Nephron (organoid): ENCODE results near the gene PLXNA4.

ENCODE experiments used
- H3K27ac Mint-ChIP-seq, 3 experiments: 2 replicates each; pipeline ENCODE4 v1.8.0; 2020; ENCODE audit warnings: mixed read lengths in 3 of 3, mild to moderate bottlenecking in 2 of 3, moderate library complexity in 1 of 3
- H3K27me3 Mint-ChIP-seq: 2 replicates; pipeline ENCODE4 v1.8.0; 2021; ENCODE audit warnings: low read depth, mild to moderate bottlenecking, moderate library complexity, mixed read lengths
- H3K36me3 Mint-ChIP-seq: 2 replicates; pipeline ENCODE4 v1.8.0; 2020; ENCODE audit warnings: low read depth, mixed read lengths
- H3K4me1 Mint-ChIP-seq: 2 replicates; pipeline ENCODE4 v1.8.0; 2020; ENCODE audit warnings: mixed read lengths
- H3K4me3 Mint-ChIP-seq, 3 experiments: 2 replicates each; pipeline ENCODE4 v1.8.0; 2020; ENCODE audit warnings: mild to moderate bottlenecking in 3 of 3, mixed read lengths in 3 of 3, moderate library complexity in 2 of 3
- H3K9me3 Mint-ChIP-seq: 2 replicates; pipeline ENCODE4 v1.8.0; 2020; ENCODE audit warnings: mixed read lengths
- TF ChIP-seq, protein P1 (sequence below), 3 experiments: fragments of 200-600 bp; sonication (generic); IDR thresholded peaks; one replicate each; pipeline ENCODE4 v1.5.0; 2021; ENCODE audit warnings: antibody characterized with exemption in 3 of 3; ENCODE audit not compliant: unreplicated experiment in 3 of 3

Gene PLXNA4

DNA sequence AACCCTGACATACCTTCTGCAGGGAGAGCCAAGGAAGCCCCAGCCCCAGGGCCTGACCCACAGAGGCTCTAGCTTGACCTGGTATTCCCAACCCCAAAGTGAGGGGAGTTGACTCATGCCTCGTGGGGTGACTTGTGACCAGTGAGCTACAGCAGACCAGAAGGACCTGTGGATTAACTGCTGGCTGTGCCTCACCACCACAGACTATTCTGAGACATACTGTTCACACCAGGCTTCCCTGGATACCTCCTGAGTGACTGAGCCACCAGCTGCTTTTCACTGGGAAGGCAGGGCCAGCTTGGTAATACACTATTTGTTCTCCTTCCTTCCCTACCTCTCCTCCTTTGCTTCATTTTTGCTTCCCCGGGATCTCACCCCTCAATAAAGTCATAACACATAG lies 7.3 kb downstream of the PLXNA4 start:
- H3K27ac Mint-ChIP-seq, result no peak overlapping the region
- peaks cover 27% of the 10 kb centered on the region for H3K4me1 Mint-ChIP-seq
- no peak overlapping the region for H3K4me3 Mint-ChIP-seq
- peaks cover 2% of the 10 kb centered on the region for H3K9me3 Mint-ChIP-seq
- H3K27me3 Mint-ChIP-seq, result peaks cover 84% of the 10 kb centered on the region
- TF ChIP-seq, protein P1, sequence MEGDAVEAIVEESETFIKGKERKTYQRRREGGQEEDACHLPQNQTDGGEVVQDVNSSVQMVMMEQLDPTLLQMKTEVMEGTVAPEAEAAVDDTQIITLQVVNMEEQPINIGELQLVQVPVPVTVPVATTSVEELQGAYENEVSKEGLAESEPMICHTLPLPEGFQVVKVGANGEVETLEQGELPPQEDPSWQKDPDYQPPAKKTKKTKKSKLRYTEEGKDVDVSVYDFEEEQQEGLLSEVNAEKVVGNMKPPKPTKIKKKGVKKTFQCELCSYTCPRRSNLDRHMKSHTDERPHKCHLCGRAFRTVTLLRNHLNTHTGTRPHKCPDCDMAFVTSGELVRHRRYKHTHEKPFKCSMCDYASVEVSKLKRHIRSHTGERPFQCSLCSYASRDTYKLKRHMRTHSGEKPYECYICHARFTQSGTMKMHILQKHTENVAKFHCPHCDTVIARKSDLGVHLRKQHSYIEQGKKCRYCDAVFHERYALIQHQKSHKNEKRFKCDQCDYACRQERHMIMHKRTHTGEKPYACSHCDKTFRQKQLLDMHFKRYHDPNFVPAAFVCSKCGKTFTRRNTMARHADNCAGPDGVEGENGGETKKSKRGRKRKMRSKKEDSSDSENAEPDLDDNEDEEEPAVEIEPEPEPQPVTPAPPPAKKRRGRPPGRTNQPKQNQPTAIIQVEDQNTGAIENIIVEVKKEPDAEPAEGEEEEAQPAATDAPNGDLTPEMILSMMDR (IDR thresholded peaks at IDR 0.05; ENCODE audit: unreplicated experiment in 3 of 3), result no peak
- H3K36me3 Mint-ChIP-seq, result no peaks in the 10 kb centered on the region

DNA sequence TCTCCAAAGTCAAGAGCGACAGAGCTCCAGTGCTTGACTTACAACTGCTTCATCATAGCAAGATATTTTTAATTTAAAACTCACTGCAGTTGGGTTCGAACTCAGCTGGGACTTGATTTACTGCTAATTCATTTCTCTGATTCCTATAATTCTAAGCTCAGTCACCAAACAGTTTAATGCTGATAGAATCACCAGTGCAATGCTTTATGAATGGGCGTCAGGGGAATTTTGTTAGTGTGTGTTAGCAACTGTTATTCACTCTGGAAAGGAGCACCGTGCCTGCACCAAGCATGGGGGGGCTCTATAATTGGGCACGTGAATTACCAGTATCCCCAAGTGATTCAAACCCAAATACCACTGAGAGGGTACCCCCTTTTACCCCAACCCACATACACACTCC lies 10.4 kb downstream of the PLXNA4 start:
- Mint-ChIP-seq H3K27me3 (peaks cover 62% of the 10 kb centered on the region), H3K4me1 (peaks cover 9% of the 10 kb centered on the region), H3K27ac (no peak overlapping the region), H3K4me3 (no peak overlapping the region), H3K9me3 (peaks cover 2% of the 10 kb centered on the region), H3K36me3 (no peaks in the 10 kb centered on the region)
- TF ChIP-seq, protein P1 (IDR thresholded peaks at IDR 0.05; ENCODE audit: unreplicated experiment in 3 of 3), result no peak

DNA sequence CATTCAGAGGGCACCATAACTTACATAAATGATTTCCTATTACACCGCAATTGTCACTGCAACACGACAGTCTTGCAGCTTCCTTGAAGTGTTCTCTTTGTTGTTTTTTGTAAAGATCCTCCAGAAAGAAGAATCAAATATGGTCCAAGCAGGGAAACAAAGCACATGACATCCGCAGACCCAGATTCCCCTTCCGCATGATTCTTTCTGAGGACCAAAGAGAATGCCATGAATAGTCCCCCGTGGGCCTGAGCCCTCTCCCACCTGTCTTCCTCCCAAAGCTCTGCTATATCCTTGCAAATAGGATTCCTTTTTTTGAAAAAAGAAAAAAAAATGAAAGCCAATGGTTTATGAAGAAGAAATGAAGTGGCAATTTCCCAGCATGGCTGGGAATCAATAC lies 10.8 kb downstream of the PLXNA4 start:
- no peak overlapping the region for H3K4me3 Mint-ChIP-seq
- H3K27me3 Mint-ChIP-seq, result peaks cover 62% of the 10 kb centered on the region
- peaks cover 2% of the 10 kb centered on the region for H3K9me3 Mint-ChIP-seq
- TF ChIP-seq, protein P1 (IDR thresholded peaks at IDR 0.05; ENCODE audit: unreplicated experiment in 3 of 3), result no peak
- H3K27ac Mint-ChIP-seq, result no peak overlapping the region
- H3K36me3 Mint-ChIP-seq, result no peaks in the 10 kb centered on the region
- H3K4me1 Mint-ChIP-seq, result peaks cover 5% of the 10 kb centered on the region

DNA sequence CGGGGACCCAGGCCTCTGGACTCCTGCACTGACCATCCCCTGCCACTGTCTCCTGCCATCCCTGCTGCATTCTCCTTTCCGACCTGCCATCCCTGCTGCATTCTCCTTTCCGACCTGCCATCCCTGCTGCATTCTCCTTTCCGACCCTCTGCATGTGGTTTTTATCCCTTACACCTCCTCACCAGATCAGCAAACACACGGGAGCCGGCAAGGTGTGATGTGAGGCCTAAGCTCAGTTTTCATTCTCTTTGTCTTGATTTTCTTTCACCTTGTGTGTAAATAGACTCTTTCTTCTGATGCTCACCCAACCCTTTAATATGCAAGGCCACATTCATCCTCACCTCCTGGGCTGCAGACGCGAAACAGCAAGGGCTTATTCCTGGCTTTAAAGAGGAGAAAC lies 11.4 kb downstream of the PLXNA4 start:
- Mint-ChIP-seq H3K36me3 (no peaks in the 10 kb centered on the region), H3K4me1 (no peaks in the 10 kb centered on the region), H3K4me3 (no peak overlapping the region), H3K27ac (no peak overlapping the region), H3K9me3 (peaks cover 2% of the 10 kb centered on the region), H3K27me3 (peaks cover 62% of the 10 kb centered on the region)
- TF ChIP-seq, protein P1 (IDR thresholded peaks at IDR 0.05; ENCODE audit: unreplicated experiment in 3 of 3), result no peak

DNA sequence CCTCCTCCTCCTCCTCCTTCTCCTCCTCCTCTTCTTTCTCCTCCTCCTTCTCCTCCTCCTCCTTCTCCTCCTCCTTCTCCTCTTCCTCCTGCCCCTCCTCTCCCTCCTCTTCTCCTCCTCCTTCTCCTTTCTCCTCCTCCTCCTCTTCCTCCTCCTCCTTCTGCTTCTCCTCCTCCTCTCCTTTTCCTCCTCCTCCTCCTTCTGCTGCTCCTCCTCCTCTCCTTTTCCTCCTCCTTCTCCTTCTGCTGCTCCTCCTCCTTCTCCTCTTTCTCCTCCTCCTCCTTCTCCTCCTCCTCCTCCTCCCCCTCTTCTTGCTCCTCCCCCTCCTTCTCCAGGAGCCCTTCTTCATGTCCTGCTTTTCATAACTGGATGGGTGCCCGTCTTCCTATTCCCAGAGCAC lies 12.2 kb downstream of the PLXNA4 start:
- Mint-ChIP-seq H3K4me1 (no peaks in the 10 kb centered on the region), H3K4me3 (no peak overlapping the region), H3K27me3 (peaks cover 61% of the 10 kb centered on the region), H3K27ac (no peak overlapping the region), H3K9me3 (peaks cover 2% of the 10 kb centered on the region), H3K36me3 (no peaks in the 10 kb centered on the region)
- TF ChIP-seq, protein P1 (IDR thresholded peaks at IDR 0.05; ENCODE audit: unreplicated experiment in 3 of 3), result no peak

DNA sequence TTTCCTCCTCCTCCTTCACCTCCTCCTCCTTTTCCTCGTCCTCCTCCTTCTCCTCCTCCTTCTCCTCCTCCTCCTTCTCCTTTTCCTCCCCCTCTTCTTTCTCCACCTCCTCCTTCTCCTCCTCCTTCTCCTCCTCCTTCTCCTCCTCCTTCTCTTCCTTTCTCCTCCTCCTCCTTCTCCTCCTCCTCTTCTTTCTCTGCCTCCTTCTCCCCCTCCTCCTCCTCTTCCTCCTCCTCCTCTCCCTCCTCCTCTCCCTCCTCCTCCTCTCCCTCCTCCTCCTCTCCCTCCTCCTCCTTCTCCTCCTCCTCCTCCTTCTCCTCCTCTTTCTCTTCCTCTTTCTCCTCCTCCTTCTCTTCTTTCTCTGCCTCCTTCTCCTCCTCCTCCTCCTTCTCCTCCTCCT lies 13.6 kb downstream of the PLXNA4 start:
- Mint-ChIP-seq H3K27ac (no peak overlapping the region), H3K36me3 (no peaks in the 10 kb centered on the region), H3K27me3 (peaks cover 54% of the 10 kb centered on the region), H3K4me3 (no peak overlapping the region), H3K4me1 (no peaks in the 10 kb centered on the region), H3K9me3 (peaks cover 2% of the 10 kb centered on the region)
- TF ChIP-seq, protein P1 (IDR thresholded peaks at IDR 0.05; ENCODE audit: unreplicated experiment in 3 of 3), result no peak
